GM19193 (cell line): ENCODE results near the gene MELTF.

Source experiments
- POLR2A ChIP-seq: IDR thresholded peaks from 4 replicates; pipeline ENCODE4 v1.6.1; 2011; ENCODE audit not compliant: insufficient read depth, insufficient read length; ENCODE audit errors: extremely low read depth

The MELTF gene

GRCh38 chr3:197028728-197029510, 698 bp downstream of the MELTF start:
- no peak for TF ChIP-seq POLR2A

GRCh38 chr3:197027896-197028727, 1.5 kb downstream of the MELTF start:
- no peak for TF ChIP-seq POLR2A

- no peak for TF ChIP-seq POLR2A
Observed at GRCh38 chr3:197027151-197027895, 2.3 kb downstream of the MELTF start.

GRCh38 chr3:197026481-197026866, 3.1 kb downstream of the MELTF start:
- TF ChIP-seq POLR2A, result no peak

- no peak for TF ChIP-seq POLR2A
Observed at GRCh38 chr3:197025736-197026480, 3.7 kb downstream of the MELTF start.

GRCh38 chr3:197024881-197025735, 4.5 kb downstream of the MELTF start:
- TF ChIP-seq POLR2A, result no peak

- no peak for TF ChIP-seq POLR2A
Observed at GRCh38 chr3:197023998-197024651, 5.5 kb downstream of the MELTF start.

- peak; percentile 25 for TF ChIP-seq POLR2A
Observed at GRCh38 chr3:197023241-197023997, 6.2 kb downstream of the MELTF start.

GRCh38 chr3:197022405-197023231, 7.0 kb downstream of the MELTF start:
- no peak for TF ChIP-seq POLR2A

- TF ChIP-seq POLR2A, result no peak
Observed at GRCh38 chr3:197021729-197022404, 7.8 kb downstream of the MELTF start.

GRCh38 chr3:197021231-197021630, 8.4 kb downstream of the MELTF start:
- no peak for TF ChIP-seq POLR2A
